Vagina (tissue), 2 donors: ENCODE data around the gene LYSMD2.

Experiments used
- POLR2A ChIP-seq, 2 donors: fragments of 450-650 bp; IDR thresholded peaks; one replicate each; pipeline ENCODE4 v1.6.1; 2017; ENCODE audit warnings: antibody characterized with exemption in 2 of 2, mild to moderate bottlenecking in 2 of 2, moderate library complexity in 2 of 2
- POLR2AphosphoS5 ChIP-seq, 2 donors: sonication (generic); formaldehyde crosslinking; IDR thresholded peaks; one replicate each; pipeline ENCODE4 v1.9.0; 2017; ENCODE audit warnings: antibody characterized with exemption in 2 of 2, mild to moderate bottlenecking in 2 of 2, low read depth in 1 of 2; ENCODE audit not compliant: insufficient read depth in 1 of 2
- TF ChIP-seq, protein P1 (sequence below), 3 experiments: fragments of 450-650 bp in 2 of 3; fragments of 200-600 bp in 1 of 3; sonication (generic) in 1 of 3; IDR thresholded peaks; one replicate each; pipeline ENCODE4 v1.5.1; 2017 to 2019; ENCODE audit warnings: antibody characterized with exemption in 3 of 3, mild to moderate bottlenecking in 2 of 3, moderate library complexity in 2 of 3

DNA sequence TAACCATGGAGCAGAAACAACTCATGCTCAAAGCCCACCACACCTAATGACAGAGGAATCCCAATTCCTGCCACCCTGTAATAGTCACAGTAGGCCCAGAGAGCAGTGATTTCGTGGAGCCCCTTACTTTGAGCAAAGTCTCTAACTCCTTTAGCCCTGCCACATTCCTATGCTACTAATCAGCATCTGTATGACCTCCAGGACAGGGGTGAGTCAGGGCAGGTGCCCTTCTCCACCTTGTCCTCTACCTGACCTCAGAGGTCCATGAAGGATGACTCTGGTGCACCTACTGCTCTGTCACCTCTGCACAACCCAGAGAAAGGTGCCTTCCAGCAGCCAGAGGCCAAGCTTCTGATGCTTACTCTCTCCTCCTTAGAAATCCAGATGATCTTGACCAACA is 62.2 kb downstream of the LYSMD2 start:
- no peak for TF ChIP-seq POLR2AphosphoS5 (IDR thresholded peaks at IDR 0.05; ENCODE audit: insufficient read depth in 1 of 2, low read depth in 1 of 2)
- no peak for TF ChIP-seq POLR2A (IDR thresholded peaks at IDR 0.05)
- TF ChIP-seq, protein P1, sequence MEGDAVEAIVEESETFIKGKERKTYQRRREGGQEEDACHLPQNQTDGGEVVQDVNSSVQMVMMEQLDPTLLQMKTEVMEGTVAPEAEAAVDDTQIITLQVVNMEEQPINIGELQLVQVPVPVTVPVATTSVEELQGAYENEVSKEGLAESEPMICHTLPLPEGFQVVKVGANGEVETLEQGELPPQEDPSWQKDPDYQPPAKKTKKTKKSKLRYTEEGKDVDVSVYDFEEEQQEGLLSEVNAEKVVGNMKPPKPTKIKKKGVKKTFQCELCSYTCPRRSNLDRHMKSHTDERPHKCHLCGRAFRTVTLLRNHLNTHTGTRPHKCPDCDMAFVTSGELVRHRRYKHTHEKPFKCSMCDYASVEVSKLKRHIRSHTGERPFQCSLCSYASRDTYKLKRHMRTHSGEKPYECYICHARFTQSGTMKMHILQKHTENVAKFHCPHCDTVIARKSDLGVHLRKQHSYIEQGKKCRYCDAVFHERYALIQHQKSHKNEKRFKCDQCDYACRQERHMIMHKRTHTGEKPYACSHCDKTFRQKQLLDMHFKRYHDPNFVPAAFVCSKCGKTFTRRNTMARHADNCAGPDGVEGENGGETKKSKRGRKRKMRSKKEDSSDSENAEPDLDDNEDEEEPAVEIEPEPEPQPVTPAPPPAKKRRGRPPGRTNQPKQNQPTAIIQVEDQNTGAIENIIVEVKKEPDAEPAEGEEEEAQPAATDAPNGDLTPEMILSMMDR (IDR thresholded peaks at IDR 0.05), result no peak
